Measurements from ENCODE around the gene BIRC2.

BIRC2 gene

GRCh38 chr11:102383839-102384238, 36.8 kb downstream of the BIRC2 start:
- TF ChIP-seq, protein P1, sequence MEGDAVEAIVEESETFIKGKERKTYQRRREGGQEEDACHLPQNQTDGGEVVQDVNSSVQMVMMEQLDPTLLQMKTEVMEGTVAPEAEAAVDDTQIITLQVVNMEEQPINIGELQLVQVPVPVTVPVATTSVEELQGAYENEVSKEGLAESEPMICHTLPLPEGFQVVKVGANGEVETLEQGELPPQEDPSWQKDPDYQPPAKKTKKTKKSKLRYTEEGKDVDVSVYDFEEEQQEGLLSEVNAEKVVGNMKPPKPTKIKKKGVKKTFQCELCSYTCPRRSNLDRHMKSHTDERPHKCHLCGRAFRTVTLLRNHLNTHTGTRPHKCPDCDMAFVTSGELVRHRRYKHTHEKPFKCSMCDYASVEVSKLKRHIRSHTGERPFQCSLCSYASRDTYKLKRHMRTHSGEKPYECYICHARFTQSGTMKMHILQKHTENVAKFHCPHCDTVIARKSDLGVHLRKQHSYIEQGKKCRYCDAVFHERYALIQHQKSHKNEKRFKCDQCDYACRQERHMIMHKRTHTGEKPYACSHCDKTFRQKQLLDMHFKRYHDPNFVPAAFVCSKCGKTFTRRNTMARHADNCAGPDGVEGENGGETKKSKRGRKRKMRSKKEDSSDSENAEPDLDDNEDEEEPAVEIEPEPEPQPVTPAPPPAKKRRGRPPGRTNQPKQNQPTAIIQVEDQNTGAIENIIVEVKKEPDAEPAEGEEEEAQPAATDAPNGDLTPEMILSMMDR (IDR thresholded peaks at IDR 0.05; ENCODE audit: low read depth, low read length, missing control alignments), result no peak
- no peak overlapping the region for H3K4me3 ChIP-seq (replicated peaks; ENCODE audit: low read depth, low read length)
- no peak for DNase-seq (ENCODE audit: extremely low read depth, low read depth)

DNA sequence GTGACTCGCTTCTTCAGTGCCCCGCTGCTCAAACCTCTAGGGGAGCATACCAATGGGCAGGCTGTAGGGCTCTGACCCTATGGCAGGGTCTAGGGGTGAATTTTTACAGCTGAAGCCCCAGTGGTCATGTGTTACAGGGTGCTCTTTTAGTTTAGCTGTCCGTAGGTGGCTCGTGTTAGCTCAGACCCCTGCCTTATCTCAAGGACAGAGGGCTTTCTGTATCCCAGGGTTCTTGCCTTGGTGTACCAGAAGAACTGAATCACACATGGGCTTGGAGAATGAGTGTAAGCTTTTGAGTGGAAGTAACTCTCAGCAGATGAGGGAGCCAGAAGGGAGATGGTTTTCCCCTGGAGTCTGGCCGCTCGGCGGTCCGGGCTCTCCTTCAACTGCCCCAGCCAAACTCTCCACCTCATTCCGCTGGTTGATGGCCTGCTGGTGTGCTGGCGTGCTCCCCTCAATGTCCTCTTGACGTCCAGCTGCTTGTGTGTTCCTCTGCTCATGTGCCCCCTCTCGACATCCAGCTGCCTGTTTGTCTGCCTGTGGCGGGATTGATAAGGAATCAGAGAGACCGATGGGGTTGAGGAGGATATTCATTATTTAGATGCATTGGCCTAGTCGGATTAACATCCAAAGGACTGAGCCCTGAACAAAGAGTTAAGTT, 37.5 kb downstream of the BIRC2 start:
- H3K4me3 ChIP-seq (replicated peaks; ENCODE audit: low read depth, low read length), result no peak overlapping the region
- TF ChIP-seq, protein P1 (IDR thresholded peaks at IDR 0.05; ENCODE audit: low read depth, low read length, missing control alignments), result no peak
- no peak for DNase-seq (ENCODE audit: extremely low read depth, low read depth)

DNA sequence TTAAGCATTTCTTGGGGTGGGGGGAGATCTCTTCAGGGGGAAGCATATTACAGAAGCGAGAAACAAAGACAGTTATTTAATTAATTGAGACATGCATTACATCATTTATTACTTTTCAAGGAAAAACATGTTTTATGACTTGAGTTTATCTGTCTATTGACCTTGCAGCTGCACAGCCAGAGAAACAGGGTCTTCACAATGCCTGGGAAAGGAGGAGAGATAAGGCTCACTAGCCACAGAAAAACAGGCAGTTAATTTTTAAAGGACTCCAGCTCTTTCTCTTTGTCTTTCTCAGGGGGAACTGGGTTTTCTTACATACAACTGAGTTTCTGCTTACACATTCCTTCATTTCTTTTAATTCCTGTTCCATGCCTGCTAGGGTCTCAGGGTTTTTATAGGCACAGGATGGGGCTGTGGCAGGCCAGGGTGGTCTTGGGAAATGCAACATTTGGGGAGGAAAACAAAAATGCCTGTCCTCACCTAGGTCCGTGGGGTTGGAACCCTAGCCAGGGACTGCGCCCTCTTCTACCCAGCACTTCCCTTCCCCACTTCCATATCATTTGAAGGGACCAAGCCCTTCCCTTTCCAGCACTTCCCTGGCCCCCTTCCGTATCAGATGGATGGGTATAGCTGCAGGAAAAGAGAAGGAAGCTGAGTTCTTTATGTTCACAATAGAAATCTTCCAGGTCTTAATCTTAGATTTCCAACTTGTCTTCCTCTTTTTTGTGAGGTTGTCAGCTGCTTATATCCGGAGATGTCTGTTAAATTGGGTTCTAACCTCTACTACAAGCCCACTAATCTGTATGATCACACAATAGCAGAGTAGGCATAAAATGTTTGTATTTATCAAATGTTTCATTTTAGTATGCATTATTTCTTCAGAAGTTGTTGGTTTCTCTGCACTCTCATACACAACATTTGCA, 38.3 kb downstream of the BIRC2 start:
- TF ChIP-seq, protein P1 (IDR thresholded peaks at IDR 0.05; ENCODE audit: low read depth, low read length, missing control alignments), result no peak
- H3K4me3 ChIP-seq (replicated peaks; ENCODE audit: low read depth, low read length), result no peak overlapping the region
- no peak for DNase-seq (ENCODE audit: extremely low read depth, low read depth)

DNA sequence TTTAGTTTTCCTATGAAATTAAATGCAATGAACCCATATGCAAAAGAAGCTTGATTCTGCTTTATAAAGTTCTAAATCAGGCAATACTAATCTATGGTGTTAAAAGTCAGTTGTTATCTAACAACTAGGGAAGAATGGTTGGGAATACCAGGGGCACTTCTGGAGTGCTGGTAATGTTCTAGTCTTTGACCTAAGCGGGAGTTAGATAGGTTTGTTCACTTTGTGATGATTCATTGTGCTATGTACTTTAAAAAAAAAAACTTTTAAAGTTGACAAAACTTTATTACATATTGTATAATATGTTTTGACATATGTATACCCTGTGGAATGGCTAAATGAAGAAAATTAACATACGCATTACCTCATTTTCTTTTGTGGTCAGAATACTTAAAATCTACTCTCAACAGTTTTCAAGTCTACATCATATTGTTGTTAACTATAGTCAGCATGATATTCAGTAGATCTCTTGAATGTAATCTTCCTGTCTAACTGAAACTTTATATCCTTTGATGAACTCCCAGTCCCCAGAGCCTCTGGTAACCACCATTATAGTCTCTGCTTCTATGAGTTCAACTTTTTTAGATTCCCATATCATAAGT, 39.2 kb downstream of the BIRC2 start:
- TF ChIP-seq, protein P1 (IDR thresholded peaks at IDR 0.05; ENCODE audit: low read depth, low read length, missing control alignments), result no peak
- no peak for DNase-seq (ENCODE audit: extremely low read depth, low read depth)
- H3K4me3 ChIP-seq (replicated peaks; ENCODE audit: low read depth, low read length), result no peak overlapping the region

DNA sequence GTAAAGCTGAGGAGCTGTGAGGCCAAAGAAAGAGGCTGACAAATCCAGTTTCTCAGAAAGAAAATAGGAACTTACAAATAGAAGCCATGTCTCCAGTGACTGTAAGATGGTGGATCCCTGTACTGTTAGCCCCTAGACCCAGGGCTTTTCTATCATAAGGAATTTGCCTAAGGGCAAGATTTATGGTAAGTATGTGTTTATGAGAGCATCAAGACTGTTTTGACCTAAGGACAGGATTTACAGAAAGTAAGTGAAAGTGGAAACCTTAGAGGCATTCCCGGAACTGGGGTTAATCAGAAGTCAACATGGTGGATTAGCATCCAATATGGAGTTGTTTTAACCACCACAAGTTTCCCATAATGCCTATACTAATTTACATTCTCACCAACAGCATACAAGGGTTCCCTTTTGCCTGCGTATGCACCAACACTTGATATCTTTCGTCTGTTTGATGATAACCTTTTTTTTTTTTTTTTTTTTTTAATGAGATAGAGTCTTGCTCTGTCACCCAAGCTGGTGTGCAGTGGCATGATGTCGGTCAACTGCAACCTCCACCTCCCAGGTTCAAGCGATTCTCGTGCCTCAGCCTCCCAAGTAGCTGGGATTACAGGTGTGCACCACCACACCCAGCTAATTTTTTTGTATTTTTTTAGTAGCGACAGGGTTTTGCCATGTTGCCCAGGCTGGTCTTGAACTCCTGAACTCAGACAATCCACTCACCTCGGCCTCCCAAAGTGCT, 40.2 kb downstream of the BIRC2 start:
- TF ChIP-seq, protein P1 (IDR thresholded peaks at IDR 0.05; ENCODE audit: low read depth, low read length, missing control alignments), result no peak
- H3K4me3 ChIP-seq (replicated peaks; ENCODE audit: low read depth, low read length), result no peak overlapping the region
- DNase-seq (ENCODE audit: extremely low read depth, low read depth), result no peak

- TF ChIP-seq, protein P1 (IDR thresholded peaks at IDR 0.05; ENCODE audit: low read depth, low read length, missing control alignments), result no peak
- DNase-seq (ENCODE audit: extremely low read depth, low read depth), result no peak
These were observed 42.2 kb downstream of the BIRC2 start for GRCh38 chr11:102389253-102389652.

More at GRCh38 chr11:102389253-102389652, 42.2 kb downstream of the BIRC2 start:
- H3K4me3 ChIP-seq (replicated peaks; ENCODE audit: low read depth, low read length), result no peak overlapping the region
